ENCODE measurements around the gene PECR. TPM values are rescaled to one million over a fixed set of nuclear protein-coding genes. Genes with fewer than 3 reads are reported as not detected.

Gene PECR
- total RNA-seq, 1 experiment from 2014 or later = 15.3 TPM

DNA sequence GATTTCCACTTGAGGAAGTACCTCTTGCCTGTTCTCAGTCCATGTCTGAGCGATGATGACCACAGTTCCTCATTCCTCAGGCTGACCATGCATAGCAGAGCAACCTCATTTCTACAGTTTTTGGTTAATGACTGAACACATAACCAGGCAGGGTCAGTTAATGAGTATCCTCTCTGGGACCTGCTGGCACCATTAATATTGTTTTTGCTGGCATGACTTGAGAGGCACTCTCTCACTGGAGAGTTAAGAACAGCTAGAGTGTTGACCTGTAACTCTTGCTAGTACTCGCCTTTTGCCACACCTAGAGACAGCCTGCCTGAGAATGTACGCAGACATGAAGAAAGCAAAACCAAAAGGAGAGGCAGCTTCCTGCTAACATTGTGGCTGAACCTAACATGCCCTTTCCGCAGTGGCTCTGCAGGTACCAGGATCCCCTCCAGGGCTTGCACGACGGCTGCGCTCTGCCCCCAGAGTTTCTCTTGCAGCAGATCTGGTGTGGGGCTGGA lies 23.9 kb downstream of the PECR start:
- H3K27ac Mint-ChIP-seq = peak overlapping the region in 1 of 3 experiments; percentile 60; a peak in 4 of 7 replicates
- no peak overlapping the region for H3K18ac ChIP-seq (ENCODE audit: insufficient read length, low read depth, low read length)
- H2AK5ac ChIP-seq (ENCODE audit: insufficient read length, low read length) = no peak overlapping the region
- H3K56ac ChIP-seq (ENCODE audit: insufficient read length, low read depth, low read length) = no peak overlapping the region
- no peak overlapping the region for H3T11ph ChIP-seq (ENCODE audit: low read length)
- H4K20me1 ChIP-seq (ENCODE audit: control insufficient read depth, insufficient read depth, insufficient read length) = no peaks in the 10 kb centered on the region
- H3K79me1 ChIP-seq (ENCODE audit: insufficient read depth, low read depth, low read length, poor library complexity, severe bottlenecking) = no peaks in the 10 kb centered on the region
- no peak overlapping the region for H4K91ac ChIP-seq (ENCODE audit: insufficient read length, low read depth, low read length)
- H4K5ac ChIP-seq (ENCODE audit: insufficient read length, low read depth, low read length) = no peak overlapping the region
- H3K4me3 Mint-ChIP-seq = no peak overlapping the region
- no peaks in the 10 kb centered on the region for H3K27me3 Mint-ChIP-seq (ENCODE audit: low read depth)
- no peak overlapping the region for H2BK5ac ChIP-seq (ENCODE audit: insufficient read length, low read length)
- H2BK15ac ChIP-seq (ENCODE audit: low read depth, low read length) = no peak overlapping the region
- H2BK20ac ChIP-seq (ENCODE audit: low read depth, low read length, poor library complexity, severe bottlenecking) = no peak overlapping the region
- no peak overlapping the region for H2BK12ac ChIP-seq (ENCODE audit: insufficient read length, low read depth, low read length)
- no peak overlapping the region for H3K27ac ChIP-seq (ENCODE audit: insufficient read length, low read depth, low read length)
- no peaks in the 10 kb centered on the region for H3K4me1 ChIP-seq (ENCODE audit: insufficient read depth, low read length)
- no peak overlapping the region for H4K8ac ChIP-seq (replicated peaks; ENCODE audit: insufficient read length, low read depth, low read length)
- no CpG with 5 or more reads among the region's 7 CpGs for WGBS (ENCODE audit: extremely low coverage, insufficient read length, low lambda C conversion rate)
- no peak overlapping the region for H3K4ac ChIP-seq (ENCODE audit: low read depth, low read length)
- H3K9me3 Mint-ChIP-seq = peaks cover 0 to under 1% of the 10 kb centered on the region in 2 experiments; a peak in 1 of 5 replicates
- no peak overlapping the region for H3K4me2 ChIP-seq (ENCODE audit: insufficient read depth, insufficient read length, low read length)
- no peak overlapping the region for H2AFZ ChIP-seq (ENCODE audit: low read length)
- H3K36me3 Mint-ChIP-seq (ENCODE audit: insufficient read depth in 1 of 3, low read depth in 3 of 3) = peaks cover 9 to 30% (median 16%) of the 10 kb centered on the region in 3 experiments; a peak in 6 of 7 replicates
- TF ChIP-seq, protein P1, sequence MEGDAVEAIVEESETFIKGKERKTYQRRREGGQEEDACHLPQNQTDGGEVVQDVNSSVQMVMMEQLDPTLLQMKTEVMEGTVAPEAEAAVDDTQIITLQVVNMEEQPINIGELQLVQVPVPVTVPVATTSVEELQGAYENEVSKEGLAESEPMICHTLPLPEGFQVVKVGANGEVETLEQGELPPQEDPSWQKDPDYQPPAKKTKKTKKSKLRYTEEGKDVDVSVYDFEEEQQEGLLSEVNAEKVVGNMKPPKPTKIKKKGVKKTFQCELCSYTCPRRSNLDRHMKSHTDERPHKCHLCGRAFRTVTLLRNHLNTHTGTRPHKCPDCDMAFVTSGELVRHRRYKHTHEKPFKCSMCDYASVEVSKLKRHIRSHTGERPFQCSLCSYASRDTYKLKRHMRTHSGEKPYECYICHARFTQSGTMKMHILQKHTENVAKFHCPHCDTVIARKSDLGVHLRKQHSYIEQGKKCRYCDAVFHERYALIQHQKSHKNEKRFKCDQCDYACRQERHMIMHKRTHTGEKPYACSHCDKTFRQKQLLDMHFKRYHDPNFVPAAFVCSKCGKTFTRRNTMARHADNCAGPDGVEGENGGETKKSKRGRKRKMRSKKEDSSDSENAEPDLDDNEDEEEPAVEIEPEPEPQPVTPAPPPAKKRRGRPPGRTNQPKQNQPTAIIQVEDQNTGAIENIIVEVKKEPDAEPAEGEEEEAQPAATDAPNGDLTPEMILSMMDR (conservative IDR thresholded peaks at IDR 0.05) = no peak
- H3K23ac ChIP-seq (ENCODE audit: insufficient read length, low read depth, low read length) = no peak overlapping the region
- no peaks in the 10 kb centered on the region for H3K27me3 ChIP-seq (ENCODE audit: insufficient read depth, low read length)
- H3K4me1 Mint-ChIP-seq = peaks cover 8 to 11% of the 10 kb centered on the region in 2 experiments; a peak in 3 of 4 replicates
- H3K14ac ChIP-seq (ENCODE audit: insufficient read depth, low read length) = no peak overlapping the region
- no peaks in the 10 kb centered on the region for H3K9me3 ChIP-seq (ENCODE audit: control insufficient read depth, low read depth, low read length)
- no peak for DNase-seq
- no peaks in the 10 kb centered on the region for H3K79me2 ChIP-seq (ENCODE audit: insufficient read depth, low read length)
- H2BK120ac ChIP-seq (ENCODE audit: low read depth, low read length, poor library complexity, severe bottlenecking) = no peak overlapping the region
- no peak overlapping the region for H3K9ac ChIP-seq (ENCODE audit: extremely low read depth, insufficient read length, low read length)
- no peaks in the 10 kb centered on the region for H3K23me2 ChIP-seq (ENCODE audit: insufficient read length, low read depth, low read length, poor library complexity, severe bottlenecking)

Data from H9 (cell line).